Muscle of back (tissue), 11 donors: ENCODE measurements around the gene SPON2. TPM values are rescaled to one million over a fixed set of nuclear protein-coding genes. Genes with fewer than 3 reads are reported as not detected.

Experiments
- DNase-seq, 3 donors: peaks; one replicate each; pipeline versions ENCODE4 v3.0.0 to v3.0.0-alpha.2; 2013
- polyA plus RNA-seq, 10 donors: library from polyadenylated mRNA; unstranded; fragments of 120-200 nt; gene quantifications; one replicate each; pipeline ENCODE4 v1.2.1, GENCODE V29; 2013; ENCODE audit not compliant: insufficient read length in 10 of 10

Gene SPON2
- polyA plus RNA-seq, 10 donors = 33.0 to 77.0 (median 54.7) TPM

GRCh38 chr4:1210241-1210841, 38.0 kb upstream of the SPON2 start:
- DNase-seq = no peak

GRCh38 chr4:1209821-1210220, 37.4 kb upstream of the SPON2 start:
- DNase-seq = peak; percentile 66 to 94 (median 88)

- DNase-seq = peak in 2 of 3 donors; percentile 53 to 79
Observed at GRCh38 chr4:1208970-1209704, 36.8 kb upstream of the SPON2 start.

GRCh38 chr4:1208266-1208961, 36.0 kb upstream of the SPON2 start:
- DNase-seq = no peak

GRCh38 chr4:1207603-1208265, 35.4 kb upstream of the SPON2 start:
- peak; percentile 59 to 90 (median 79) for DNase-seq

GRCh38 chr4:1207157-1207470, 34.7 kb upstream of the SPON2 start:
- DNase-seq = no peak

GRCh38 chr4:1206299-1207156, 34.1 kb upstream of the SPON2 start:
- no peak for DNase-seq

- no peak for DNase-seq
Observed at GRCh38 chr4:1205586-1206298, 33.4 kb upstream of the SPON2 start.

- DNase-seq = peak in 1 of 3 donors; percentile 57
Observed at GRCh38 chr4:1204828-1205585, 32.6 kb upstream of the SPON2 start.

- no peak for DNase-seq
Observed at GRCh38 chr4:1204286-1204827, 32.0 kb upstream of the SPON2 start.

- DNase-seq = no peak
Observed at GRCh38 chr4:1203026-1203616, 30.7 kb upstream of the SPON2 start.

GRCh38 chr4:1202526-1203011, 30.2 kb upstream of the SPON2 start:
- no peak for DNase-seq

GRCh38 chr4:1201851-1202525, 29.6 kb upstream of the SPON2 start:
- DNase-seq = peak in 2 of 3 donors; percentile 62 to 66

GRCh38 chr4:1200425-1201035, 28.1 kb upstream of the SPON2 start:
- DNase-seq = peak; percentile 84 to 96 (median 89)

- no peak for DNase-seq
Observed at GRCh38 chr4:1199556-1200331, 27.4 kb upstream of the SPON2 start.

- DNase-seq = peak in 2 of 3 donors; percentile 78 to 84
Observed at GRCh38 chr4:1198098-1198844, 25.9 kb upstream of the SPON2 start.
